HG03060 (cell line): ENCODE results near the gene KAT5.
"Not testable (repeated sequence)": the region's sequence is repeated elsewhere in the genome, so short reads cannot be mapped to it uniquely, and the experiment has no call there.

Source experiments
- ATAC-seq: cut with Tn5 transposase; IDR thresholded peaks from one replicate; pipeline ENCODE4 v1.9.1; 2021; ENCODE audit warnings: low read depth, moderate number of reproducible peaks; ENCODE audit not compliant: unreplicated experiment

KAT5 gene

DNA sequence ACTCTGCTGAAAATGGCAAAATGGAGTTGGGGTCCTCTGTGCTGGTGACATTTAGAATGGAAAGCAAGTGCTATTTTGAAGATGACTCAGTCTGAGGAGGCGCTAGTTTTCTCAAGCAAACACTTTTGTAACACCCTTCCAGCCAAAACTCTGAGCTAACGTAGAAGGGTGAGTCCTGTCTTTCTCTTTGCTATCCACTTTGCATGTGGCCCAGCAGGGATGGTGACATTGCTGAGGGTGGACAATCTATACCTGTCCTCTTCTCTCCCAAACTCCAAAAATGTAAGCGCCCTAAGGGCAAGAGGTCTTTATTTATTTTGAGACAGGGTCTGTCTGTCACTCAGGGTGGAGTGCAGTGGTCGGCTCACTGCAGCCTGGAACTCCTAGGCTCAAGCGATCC is 3.6 kb upstream of the KAT5 start:
- ATAC-seq = no peak

DNA sequence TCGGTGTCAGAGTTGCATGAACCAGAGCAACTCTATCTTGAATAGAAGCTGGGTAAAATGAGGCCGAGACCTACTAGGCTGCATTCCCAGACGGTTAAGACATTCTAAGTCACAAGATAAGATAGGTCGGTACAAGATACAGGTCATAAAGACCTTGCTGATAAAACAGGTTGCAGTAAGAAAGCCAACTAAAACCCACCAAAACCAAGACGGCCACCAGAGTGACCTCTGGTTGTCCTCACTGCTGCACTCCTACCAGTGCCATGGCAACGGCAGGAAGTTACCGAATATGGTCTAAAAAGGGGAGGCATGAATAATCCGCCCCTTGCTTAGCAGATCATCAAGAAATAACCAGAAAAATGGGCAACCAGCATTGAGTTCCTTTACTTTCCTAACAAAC is 2.4 kb upstream of the KAT5 start:
- ATAC-seq = no peak

DNA sequence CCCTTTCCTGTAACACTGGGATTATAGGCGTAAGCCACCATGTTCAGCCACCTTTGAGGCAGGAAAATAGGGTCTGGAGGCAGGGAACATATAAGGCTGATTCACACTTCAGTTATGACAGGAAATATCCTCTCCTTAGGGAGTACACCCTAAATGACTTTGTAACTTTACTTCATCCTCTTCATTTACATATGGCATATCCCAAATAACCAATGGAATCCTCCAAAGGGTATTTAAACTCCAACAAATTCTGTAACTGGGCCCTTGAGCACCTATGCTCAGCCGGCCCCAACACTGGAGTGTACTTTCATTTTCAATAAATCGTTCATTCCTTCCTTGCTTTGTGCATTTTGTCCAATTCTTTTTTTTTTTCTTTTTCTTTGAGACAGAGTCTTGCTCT is 1.6 kb upstream of the KAT5 start:
- ATAC-seq = no peak

DNA sequence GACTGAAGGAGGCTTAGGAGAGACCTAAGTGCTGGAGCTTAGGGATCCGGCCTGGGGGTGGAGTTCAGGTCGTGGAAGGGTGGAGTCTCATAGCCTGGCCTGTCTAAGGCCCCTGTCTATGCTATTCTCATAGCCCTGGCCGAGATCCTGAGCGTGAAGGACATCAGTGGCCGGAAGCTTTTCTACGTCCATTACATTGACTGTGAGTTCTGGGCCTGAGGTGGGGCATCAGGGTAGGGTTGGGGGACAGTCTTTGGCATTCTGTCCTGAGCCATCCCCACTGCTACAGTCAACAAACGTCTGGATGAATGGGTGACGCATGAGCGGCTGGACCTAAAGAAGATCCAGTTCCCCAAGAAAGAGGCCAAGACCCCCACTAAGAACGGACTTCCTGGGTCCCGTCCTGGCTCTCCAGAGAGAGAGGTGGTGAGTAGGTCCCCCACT is 603 bp downstream of the KAT5 start:
- ATAC-seq = peak; percentile 8

DNA sequence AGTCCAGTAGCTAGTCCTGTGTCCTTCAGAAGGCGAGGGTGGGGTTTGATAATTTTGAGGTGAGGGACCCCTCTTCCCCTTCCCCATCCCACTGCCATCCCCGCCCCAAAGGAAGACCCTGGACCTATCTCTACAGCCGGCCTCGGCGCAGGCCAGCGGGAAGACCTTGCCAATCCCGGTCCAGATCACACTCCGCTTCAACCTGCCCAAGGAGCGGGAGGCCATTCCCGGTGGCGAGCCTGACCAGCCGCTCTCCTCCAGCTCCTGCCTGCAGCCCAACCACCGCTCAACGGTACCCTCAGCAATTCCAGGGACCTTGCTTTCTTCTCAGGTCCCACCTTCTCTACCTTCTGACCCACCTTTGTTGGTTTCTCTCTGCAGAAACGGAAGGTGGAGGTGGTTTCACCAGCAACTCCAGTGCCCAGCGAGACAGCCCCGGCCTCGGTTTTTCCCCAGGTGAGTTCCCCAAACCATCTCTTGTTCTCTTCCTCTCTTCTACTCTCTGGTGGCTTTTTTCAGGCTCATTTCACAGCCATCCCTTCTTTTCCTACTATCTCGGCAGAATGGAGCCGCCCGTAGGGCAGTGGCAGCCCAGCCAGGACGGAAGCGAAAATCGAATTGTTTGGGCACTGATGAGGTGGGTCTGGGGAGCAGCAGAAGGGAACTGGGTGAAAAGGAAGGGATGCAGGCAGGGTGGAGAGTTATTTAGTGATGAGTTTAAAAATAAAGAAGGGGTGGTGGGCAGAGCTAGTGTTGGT is 1.3 kb downstream of the KAT5 start:
- no peak for ATAC-seq

- no peak for ATAC-seq
Measured at GRCh38 chr11:65714433-65714832, 2.4 kb downstream of the KAT5 start.

GRCh38 chr11:65716302-65716701 is 4.2 kb downstream of the KAT5 start:
- ATAC-seq = no peak

DNA sequence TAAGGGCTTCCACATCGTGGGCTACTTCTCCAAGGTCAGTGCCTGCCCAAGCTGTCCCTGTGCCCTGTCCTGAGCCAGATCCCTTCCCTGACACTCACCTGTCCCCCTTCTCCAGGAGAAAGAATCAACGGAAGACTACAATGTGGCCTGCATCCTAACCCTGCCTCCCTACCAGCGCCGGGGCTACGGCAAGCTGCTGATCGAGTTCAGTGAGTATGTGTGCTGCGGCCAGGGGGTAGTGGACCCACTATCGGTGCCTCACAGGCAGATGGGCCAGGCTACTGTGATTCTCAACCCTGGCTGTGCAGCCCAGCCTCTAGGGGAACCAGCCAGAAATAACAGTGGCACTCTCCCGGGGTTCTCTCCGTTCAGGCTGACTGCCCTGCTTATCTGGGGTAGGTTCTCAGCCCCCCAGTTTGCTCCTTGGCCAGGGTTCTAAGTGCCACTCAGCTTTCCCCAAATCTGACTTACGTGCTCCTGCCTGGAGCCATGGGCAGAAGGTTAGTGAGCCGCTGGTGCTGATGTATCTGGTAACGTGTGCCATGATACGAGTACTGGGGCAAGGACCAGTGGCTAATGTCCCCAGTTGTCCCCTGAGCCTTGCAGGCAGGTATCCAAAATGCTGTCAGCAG is 4.8 kb downstream of the KAT5 start:
- no peak for ATAC-seq

- ATAC-seq = no peak
Measured at GRCh38 chr11:65717906-65718305, 5.9 kb downstream of the KAT5 start.

GRCh38 chr11:65718531-65718930 is 6.5 kb downstream of the KAT5 start:
- ATAC-seq = no peak

- ATAC-seq = no peak
Measured at GRCh38 chr11:65718964-65719492, 7.0 kb downstream of the KAT5 start.

- no peak for ATAC-seq
Measured at GRCh38 chr11:65719871-65720210, 7.8 kb downstream of the KAT5 start.

DNA sequence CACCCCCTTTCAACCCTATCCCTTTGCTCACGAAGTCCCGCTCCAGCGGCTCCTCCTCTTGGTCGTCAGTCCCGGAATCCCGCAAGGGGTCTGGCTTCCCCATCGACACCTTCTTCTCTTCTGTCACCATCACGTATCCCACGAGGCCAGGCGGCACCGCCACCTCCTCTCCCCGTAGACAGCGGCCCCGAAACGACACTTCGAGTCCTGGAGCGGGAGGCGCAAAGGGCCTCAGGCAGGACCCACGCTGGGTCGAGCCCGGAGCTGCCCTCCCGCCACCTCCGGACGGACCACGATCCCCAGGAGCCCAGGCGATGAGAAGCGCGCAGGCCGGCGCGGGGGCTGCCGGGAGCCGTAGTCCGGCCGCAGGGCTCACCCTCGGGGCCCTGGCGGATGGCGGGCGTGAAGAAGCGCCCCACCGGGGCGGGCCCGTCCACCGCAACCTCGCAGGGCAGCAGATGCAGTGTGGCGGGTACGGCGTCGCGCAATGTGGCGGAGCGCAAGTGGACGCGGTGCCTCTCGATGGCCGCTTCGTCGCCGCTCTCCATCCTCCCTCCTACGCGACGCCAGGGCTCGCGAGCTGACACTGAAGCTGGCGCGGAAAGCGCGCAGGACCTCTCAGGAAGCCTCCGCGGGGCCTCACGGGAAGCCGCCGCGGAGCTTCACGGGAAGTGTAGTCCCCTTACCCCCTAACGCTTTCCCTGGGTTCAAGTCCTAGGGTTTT is 8.3 kb downstream of the KAT5 start, which contains the start of gene RNASEH2C:
Gene RNASEH2C, minus strand, starts transcription at position 588 of the 724 bp plus-strand sequence. Its CDS starts 40 bp downstream, at position 548.
- peak; percentile 45 for ATAC-seq

DNA sequence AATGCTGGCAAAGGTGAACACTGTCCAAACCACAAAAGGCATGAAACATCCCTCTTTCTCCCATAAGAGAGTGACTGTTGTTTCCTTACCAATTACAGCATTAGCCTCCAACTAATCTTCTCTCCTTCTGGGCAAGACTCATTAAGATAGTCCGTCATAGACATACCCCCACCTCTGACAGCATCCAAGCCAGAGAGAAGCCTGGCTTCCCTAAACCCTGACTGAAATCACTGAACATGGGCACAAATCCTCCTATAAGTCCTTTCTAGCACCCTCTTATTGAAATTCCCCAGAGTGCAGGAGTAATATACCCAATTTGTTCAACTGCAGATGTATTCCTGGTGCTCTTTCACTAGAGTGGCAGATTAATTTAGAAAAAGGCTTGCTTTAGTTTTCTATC is 10.2 kb downstream of the KAT5 start:
- no peak for ATAC-seq

DNA sequence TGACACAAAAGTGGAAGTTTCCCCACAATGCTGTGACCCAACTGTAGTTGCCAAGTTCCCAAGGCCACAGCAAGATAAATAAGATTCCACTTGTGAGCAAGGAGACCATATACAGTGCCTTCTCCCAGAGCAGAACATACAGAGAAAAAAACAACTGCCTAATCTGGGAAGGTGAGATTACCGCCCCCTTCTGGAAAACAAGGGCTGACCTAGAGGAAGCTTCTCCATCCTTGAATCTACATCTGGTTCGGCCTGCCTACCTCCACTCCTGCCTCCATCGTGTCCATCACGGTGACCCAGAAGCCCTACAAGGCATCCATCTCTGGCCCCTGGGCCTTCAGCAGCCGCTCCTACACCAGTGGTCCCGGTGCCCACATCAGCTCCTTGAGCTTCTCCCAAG is 14.6 kb downstream of the KAT5 start:
- ATAC-seq = no peak

DNA sequence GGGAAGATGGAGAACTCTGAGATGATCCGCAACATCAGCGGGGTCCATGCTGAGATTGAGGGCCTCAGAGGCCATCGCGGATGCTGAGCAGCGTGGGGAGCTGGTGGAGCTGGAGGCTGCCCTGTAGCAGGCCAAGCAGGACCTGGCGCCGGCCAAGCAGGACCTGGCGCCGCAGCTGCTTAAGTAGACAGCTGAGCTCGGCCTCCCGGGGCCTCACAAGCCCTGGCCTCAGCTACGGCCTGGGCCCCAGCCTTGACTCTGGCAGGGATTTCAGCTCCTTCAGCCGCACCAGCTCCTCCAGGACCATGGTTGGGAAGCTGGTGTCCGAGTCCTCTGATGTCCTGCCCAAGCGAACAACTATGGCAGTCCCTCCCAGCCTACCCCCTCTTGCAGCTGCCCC is 15.8 kb downstream of the KAT5 start:
- ATAC-seq = no peak

DNA sequence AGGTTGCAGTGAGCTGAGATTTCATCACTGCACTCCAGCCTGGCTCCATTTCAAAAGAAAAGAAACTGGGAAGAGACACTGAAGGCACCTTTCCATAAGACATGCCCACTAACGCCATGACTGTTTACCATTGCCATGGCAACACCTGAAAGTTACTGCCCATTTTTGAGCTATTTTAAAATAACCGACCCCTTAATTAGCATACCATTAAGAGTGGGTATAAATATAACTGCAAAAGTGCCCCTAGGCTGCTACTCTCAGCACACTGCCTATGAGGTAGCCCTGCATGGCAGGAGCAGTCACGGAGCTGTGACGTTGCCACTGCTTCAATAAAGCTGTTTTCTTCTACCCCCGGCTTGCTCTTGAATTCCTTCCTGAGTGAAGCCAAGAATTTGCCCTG is 18.4 kb downstream of the KAT5 start:
- ATAC-seq = no peak

DNA sequence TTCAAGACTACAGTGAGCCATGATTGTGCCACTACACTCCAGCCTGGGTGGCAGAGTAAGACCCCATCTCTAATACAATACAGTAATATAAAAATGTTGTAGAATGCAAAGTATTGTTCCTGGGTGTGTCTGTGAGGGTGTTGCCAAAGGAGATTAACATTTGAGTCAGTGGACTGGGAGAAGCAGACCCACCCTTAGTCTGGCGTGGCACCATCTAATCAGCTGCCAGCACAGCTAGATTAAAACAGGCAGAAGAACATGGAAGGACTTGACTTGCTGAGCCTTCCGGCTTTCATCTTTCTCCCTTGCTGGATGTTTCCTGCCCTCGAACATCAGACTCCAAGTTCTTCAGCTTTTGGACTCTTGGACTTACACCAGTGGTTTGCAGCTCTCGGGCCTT is 23.1 kb downstream of the KAT5 start:
- ATAC-seq = not testable (repeated sequence)

GRCh38 chr11:65736810-65737209 is 24.8 kb downstream of the KAT5 start:
- no peak for ATAC-seq

DNA sequence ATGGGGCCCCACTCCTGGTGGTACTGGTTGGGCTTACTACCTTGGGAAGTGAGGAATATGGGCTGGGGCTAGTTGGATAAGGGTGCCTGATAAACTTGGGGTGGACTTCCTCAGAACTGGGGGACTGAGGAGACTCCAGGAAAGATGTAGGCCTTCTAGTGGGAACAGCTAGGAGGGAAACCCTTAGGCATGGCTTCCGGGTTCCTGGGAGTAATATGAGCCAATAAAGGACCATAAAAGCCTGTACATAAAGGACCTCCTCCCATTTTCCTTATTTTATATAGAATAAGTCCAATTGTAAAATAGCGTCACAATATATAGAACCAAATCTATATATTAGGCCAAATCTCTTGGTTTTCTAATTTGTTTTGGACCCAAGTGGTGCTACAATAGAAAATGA is 27.0 kb downstream of the KAT5 start:
- no peak for ATAC-seq

DNA sequence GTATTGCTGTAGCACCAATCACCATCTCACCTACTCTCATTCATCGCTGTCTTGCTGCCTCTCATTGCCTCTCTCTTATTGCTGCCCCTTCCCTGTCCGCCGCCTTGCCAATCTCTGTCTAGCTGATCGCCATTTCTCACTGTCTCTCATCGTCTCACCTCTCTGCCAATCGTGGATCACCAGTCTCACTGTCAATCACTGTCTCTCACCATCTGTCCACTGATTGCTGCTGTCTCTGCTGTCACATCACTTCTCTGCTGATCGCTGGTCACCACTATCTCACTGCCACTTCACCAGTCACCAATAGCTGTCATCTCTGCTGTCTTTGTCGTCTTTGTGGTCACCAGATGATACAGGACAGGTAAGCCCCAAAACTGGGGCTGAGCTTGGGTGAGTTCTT is 29.1 kb downstream of the KAT5 start:
- no peak for ATAC-seq
